Fibroblast of pulmonary artery (primary cell): ENCODE results near the gene ABCC5.
"Not testable (repeated sequence)": the region's sequence is repeated elsewhere in the genome, so short reads cannot be mapped to it uniquely, and the experiment has no call there.

Experiments used
- DNase-seq: peaks from one replicate; pipeline ENCODE4 v3.0.0-alpha.2; 2010; ENCODE audit warnings: low read depth
- H3K4me3 ChIP-seq: replicated peaks from 2 replicates; pipeline ENCODE4 v1.5.1; 2011; ENCODE audit warnings: low read depth, mild to moderate bottlenecking, control low read depth, low read length, moderate library complexity
- TF ChIP-seq, protein P1 (sequence below): IDR thresholded peaks from 2 replicates; pipeline ENCODE4 v1.5.1; 2011; ENCODE audit warnings: mild to moderate bottlenecking, control low read depth, low read length, inconsistent platforms; ENCODE audit errors: missing control alignments

ABCC5 gene

DNA sequence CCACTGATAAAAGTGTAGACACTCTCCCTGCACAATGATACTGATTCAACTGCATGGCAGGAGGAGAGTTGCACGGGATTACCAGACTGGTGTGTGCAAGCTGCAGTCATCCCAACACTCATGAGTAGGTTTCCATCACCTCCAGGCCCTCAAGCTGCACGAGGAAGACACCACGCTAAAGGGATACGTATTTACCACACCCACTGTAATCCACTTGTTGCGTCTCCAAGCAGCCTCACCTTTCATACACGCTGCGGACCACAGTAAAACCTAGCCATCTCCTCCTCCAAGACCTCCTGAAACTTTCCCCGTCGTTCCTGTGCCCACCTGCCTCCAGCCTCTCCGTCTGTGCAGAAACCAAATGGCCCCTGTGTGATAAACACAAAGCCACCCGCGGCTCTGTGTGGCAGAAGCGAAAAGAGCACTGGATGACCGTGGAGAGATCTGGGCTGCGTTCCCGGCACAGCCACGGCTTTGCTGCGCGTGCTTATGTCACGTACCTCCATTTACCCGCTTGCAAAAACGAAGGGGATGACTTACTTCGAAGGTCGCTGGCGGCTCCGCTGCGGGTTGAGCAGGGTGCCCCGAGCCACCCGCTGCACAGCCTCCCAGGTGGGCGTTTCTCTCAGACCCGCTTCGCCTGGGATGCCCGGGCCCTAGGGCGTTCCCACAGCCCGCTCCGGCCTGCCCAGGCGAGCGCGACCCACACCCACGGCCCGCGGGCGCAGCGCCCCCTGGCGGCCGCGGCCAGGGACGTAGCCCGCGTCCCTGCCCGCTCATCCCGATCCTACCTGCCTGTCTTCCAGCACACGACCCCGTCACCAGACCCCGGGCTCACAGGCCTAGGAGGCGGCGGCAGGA, 643 bp downstream of the ABCC5 start:
- TF ChIP-seq, protein P1, sequence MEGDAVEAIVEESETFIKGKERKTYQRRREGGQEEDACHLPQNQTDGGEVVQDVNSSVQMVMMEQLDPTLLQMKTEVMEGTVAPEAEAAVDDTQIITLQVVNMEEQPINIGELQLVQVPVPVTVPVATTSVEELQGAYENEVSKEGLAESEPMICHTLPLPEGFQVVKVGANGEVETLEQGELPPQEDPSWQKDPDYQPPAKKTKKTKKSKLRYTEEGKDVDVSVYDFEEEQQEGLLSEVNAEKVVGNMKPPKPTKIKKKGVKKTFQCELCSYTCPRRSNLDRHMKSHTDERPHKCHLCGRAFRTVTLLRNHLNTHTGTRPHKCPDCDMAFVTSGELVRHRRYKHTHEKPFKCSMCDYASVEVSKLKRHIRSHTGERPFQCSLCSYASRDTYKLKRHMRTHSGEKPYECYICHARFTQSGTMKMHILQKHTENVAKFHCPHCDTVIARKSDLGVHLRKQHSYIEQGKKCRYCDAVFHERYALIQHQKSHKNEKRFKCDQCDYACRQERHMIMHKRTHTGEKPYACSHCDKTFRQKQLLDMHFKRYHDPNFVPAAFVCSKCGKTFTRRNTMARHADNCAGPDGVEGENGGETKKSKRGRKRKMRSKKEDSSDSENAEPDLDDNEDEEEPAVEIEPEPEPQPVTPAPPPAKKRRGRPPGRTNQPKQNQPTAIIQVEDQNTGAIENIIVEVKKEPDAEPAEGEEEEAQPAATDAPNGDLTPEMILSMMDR: peak; percentile 26
- DNase-seq: peak; percentile 58
- H3K4me3 ChIP-seq: peak overlapping the region; percentile 100

- H3K4me3 ChIP-seq: no peak overlapping the region
Measured at GRCh38 chr3:184016169-184016570, 1.5 kb downstream of the ABCC5 start.

GRCh38 chr3:184015381-184016019, 2.2 kb downstream of the ABCC5 start:
- no peak for DNase-seq
- no peak overlapping the region for H3K4me3 ChIP-seq
- TF ChIP-seq, protein P1: no peak

More at GRCh38 chr3:184016169-184016570, 1.5 kb downstream of the ABCC5 start:
- no peak for DNase-seq
- TF ChIP-seq, protein P1: no peak

GRCh38 chr3:184011937-184012889, 5.5 kb downstream of the ABCC5 start:
- H3K4me3 ChIP-seq: no peak overlapping the region
- TF ChIP-seq, protein P1: no peak
- DNase-seq: no peak

DNA sequence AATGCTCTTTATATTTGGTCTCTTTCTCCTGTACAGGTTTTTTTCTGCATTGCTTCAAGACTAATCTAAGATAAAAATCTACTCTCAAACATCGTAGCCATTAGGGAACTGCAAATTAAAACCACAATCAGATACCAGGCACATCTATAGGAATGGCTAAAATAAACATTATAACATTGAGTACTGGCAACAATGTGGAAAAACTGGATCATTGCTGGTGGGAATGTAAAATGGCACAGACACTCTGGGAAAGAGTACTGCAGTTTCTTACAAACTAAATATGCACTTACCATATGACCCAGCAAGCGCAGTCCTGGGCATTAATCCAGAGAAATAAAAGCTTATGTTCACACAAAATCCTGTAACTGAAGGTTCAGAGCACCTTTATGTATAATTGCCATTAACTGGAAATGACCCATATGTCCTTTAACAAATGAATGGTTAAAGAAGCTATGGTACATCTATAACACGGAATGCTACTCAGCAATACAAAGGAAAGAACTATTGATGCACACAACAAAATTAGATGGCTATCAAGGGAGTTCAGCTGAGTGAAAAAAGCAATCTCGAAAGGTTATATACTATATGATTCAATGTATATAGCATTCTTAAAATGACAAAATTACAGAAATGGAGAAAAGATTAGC, 6.3 kb downstream of the ABCC5 start:
- TF ChIP-seq, protein P1: no peak
- no peak overlapping the region for H3K4me3 ChIP-seq
- DNase-seq: no peak

- no peak for DNase-seq
- H3K4me3 ChIP-seq: no peak overlapping the region
- TF ChIP-seq, protein P1: no peak
Measured at GRCh38 chr3:184008161-184008560, 9.5 kb downstream of the ABCC5 start.

DNA sequence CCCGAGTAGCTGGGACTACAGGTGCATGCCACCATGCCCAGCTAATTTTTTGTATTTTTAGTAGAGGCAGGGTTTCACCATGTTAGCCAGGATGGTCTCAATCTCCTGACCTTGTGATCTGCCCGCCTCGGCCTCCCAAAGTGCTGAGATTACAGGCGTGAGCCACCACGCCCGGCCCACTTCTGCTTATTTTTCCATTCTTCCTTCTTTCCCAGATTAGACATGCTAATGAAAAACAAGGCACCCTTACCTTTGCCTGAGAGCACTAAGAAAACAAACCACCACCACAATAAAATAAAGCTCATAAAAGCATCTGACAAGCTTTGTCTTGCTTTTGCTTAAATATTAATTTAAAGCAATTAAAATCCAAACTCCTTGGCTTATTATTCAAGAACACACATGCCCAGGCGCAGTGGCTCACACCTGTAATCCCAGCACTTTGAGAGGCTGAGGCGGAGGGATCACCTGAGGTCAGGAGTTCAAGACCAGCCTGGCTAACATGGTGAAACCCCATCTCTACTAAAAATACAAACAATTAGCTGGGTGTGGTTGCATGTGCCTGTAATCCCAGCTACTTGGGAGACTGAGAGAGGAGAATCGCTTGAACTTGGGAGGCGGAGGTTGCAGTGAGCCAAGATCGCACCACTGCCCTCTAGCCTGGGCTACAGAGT, 10.4 kb downstream of the ABCC5 start:
- not testable (repeated sequence) for DNase-seq, H3K4me3 ChIP-seq
